ENCODE data around the gene LMX1B.

Gene LMX1B

GRCh38 chr9:126684345-126684744 lies 70.6 kb downstream of the LMX1B start:
- no peak overlapping the region for H3K27ac ChIP-seq
- TF ChIP-seq ZFX (IDR thresholded peaks at IDR 0.05) (no peak), CTCF (conservative IDR thresholded peaks at IDR 0.05) (no peak)

GRCh38 chr9:126684965-126685465 lies 71.3 kb downstream of the LMX1B start:
- no peak overlapping the region for H3K27ac ChIP-seq
- TF ChIP-seq CTCF (conservative IDR thresholded peaks at IDR 0.05): no peak
- TF ChIP-seq ZFX (IDR thresholded peaks at IDR 0.05): no peak

GRCh38 chr9:126687930-126688461 lies 74.3 kb downstream of the LMX1B start:
- TF ChIP-seq CTCF (conservative IDR thresholded peaks at IDR 0.05) (no peak), ZFX (IDR thresholded peaks at IDR 0.05) (no peak)
- no peak overlapping the region for H3K27ac ChIP-seq

- no peak for TF ChIP-seq ZFX (IDR thresholded peaks at IDR 0.05)
- no peak for TF ChIP-seq CTCF (conservative IDR thresholded peaks at IDR 0.05)
- H3K27ac ChIP-seq: no peak overlapping the region
Observed at GRCh38 chr9:126688617-126689016, 74.9 kb downstream of the LMX1B start.

- H3K27ac ChIP-seq: no peak overlapping the region
- no peak for TF ChIP-seq CTCF (conservative IDR thresholded peaks at IDR 0.05)
- TF ChIP-seq ZFX (IDR thresholded peaks at IDR 0.05): no peak
Observed at GRCh38 chr9:126689027-126689825, 75.5 kb downstream of the LMX1B start.

GRCh38 chr9:126690431-126691051 lies 76.8 kb downstream of the LMX1B start:
- no peak overlapping the region for H3K27ac ChIP-seq
- TF ChIP-seq CTCF (conservative IDR thresholded peaks at IDR 0.05): peak; percentile 91
- TF ChIP-seq ZFX (IDR thresholded peaks at IDR 0.05): no peak

Measured in C4-2B (cell line).